ENCODE measurements around the gene IGF1.

IGF1 gene

GRCh38 chr12:102350070-102350469 is 130.3 kb downstream of the IGF1 start:
- Histone ChIP-seq H2AFZ (ENCODE audit: low read length) (no peak overlapping the region), H2BK5ac (ENCODE audit: low read length) (no peak overlapping the region), H4K91ac (ENCODE audit: low read depth, low read length, poor library complexity) (no peak overlapping the region), H3K4me3 (ENCODE audit: low read length in 2 of 2) (no peak overlapping the region), H3K23ac (ENCODE audit: low read depth, low read length, poor library complexity) (no peak overlapping the region), H3K4ac (ENCODE audit: low read length) (no peak overlapping the region), H2BK15ac (ENCODE audit: low read length) (no peak overlapping the region), H2BK120ac (ENCODE audit: low read depth, low read length) (no peak overlapping the region), H3K36me3 (replicated peaks in 1 of 2; ENCODE audit: control insufficient read depth in 2 of 2, insufficient read depth in 2 of 2, low read length in 2 of 2) (no peaks in the 10 kb centered on the region), H3K9ac (ENCODE audit: low read depth, low read length, poor library complexity) (no peak overlapping the region), H3K18ac (ENCODE audit: low read length) (no peak overlapping the region), H2AK5ac (ENCODE audit: low read depth, low read length) (no peak overlapping the region), H3K9me3 (replicated peaks in 1 of 2; ENCODE audit: control insufficient read depth in 2 of 2, insufficient read depth in 1 of 2, low read depth in 1 of 2, low read length in 2 of 2) (peaks cover 0 to 6% of the 10 kb centered on the region in 2 donors), H4K8ac (ENCODE audit: low read depth, low read length) (no peak overlapping the region), H3K27me3 (ENCODE audit: control insufficient read depth in 3 of 3, insufficient read depth in 3 of 3, low read depth in 1 of 3, low read length in 3 of 3) (no peaks in the 10 kb centered on the region), H2BK12ac (ENCODE audit: low read length) (no peak overlapping the region), H3K4me1 (ENCODE audit: control insufficient read depth in 2 of 2, insufficient read depth in 1 of 2, low read depth in 1 of 2, low read length in 2 of 2) (no peaks in the 10 kb centered on the region), H3K27ac (replicated peaks; ENCODE audit: low read length) (no peak overlapping the region), H3K79me1 (ENCODE audit: low read depth, low read length) (no peaks in the 10 kb centered on the region), H3K4me2 (ENCODE audit: insufficient read depth, low read length, poor library complexity, severe bottlenecking) (no peak overlapping the region), H3K14ac (ENCODE audit: low read length) (no peak overlapping the region)
- WGBS, 2 donors (ENCODE audit: extremely low coverage in 2 of 2, insufficient read length in 2 of 2, insufficient replicate concordance in 1 of 2): no CpG with 5 or more reads among the region's 1 CpG
- no peak for DNase-seq (ENCODE audit: low spot score)

GRCh38 chr12:102349079-102349478 is 131.3 kb downstream of the IGF1 start:
- H2BK120ac ChIP-seq (ENCODE audit: low read depth, low read length): no peak overlapping the region
- H3K4me3 ChIP-seq (ENCODE audit: low read length in 2 of 2): no peak overlapping the region
- H2BK12ac ChIP-seq (ENCODE audit: low read length): no peak overlapping the region
- H2BK5ac ChIP-seq (ENCODE audit: low read length): no peak overlapping the region
- no peak for DNase-seq (ENCODE audit: low spot score)
- H3K4me1 ChIP-seq (ENCODE audit: control insufficient read depth in 2 of 2, insufficient read depth in 1 of 2, low read depth in 1 of 2, low read length in 2 of 2): no peaks in the 10 kb centered on the region
- WGBS, 2 donors (ENCODE audit: extremely low coverage in 2 of 2, insufficient read length in 2 of 2, insufficient replicate concordance in 1 of 2): no CpG with 5 or more reads among the region's 2 CpGs
- H3K9ac ChIP-seq (ENCODE audit: low read depth, low read length, poor library complexity): no peak overlapping the region
- no peak overlapping the region for H3K4me2 ChIP-seq (ENCODE audit: insufficient read depth, low read length, poor library complexity, severe bottlenecking)
- no peak overlapping the region for H2AK5ac ChIP-seq (ENCODE audit: low read depth, low read length)
- H2AFZ ChIP-seq (ENCODE audit: low read length): no peak overlapping the region
- no peak overlapping the region for H3K27ac ChIP-seq (replicated peaks; ENCODE audit: low read length)
- H2BK15ac ChIP-seq (ENCODE audit: low read length): no peak overlapping the region
- H3K18ac ChIP-seq (ENCODE audit: low read length): no peak overlapping the region
- no peaks in the 10 kb centered on the region for H3K27me3 ChIP-seq (ENCODE audit: control insufficient read depth in 3 of 3, insufficient read depth in 3 of 3, low read depth in 1 of 3, low read length in 3 of 3)
- H3K79me1 ChIP-seq (ENCODE audit: low read depth, low read length): no peaks in the 10 kb centered on the region
- peaks cover 0 to 5% of the 10 kb centered on the region in 2 donors for H3K9me3 ChIP-seq (replicated peaks in 1 of 2; ENCODE audit: control insufficient read depth in 2 of 2, insufficient read depth in 1 of 2, low read depth in 1 of 2, low read length in 2 of 2)
- no peak overlapping the region for H4K8ac ChIP-seq (ENCODE audit: low read depth, low read length)
- no peak overlapping the region for H3K4ac ChIP-seq (ENCODE audit: low read length)
- no peaks in the 10 kb centered on the region for H3K36me3 ChIP-seq (replicated peaks in 1 of 2; ENCODE audit: control insufficient read depth in 2 of 2, insufficient read depth in 2 of 2, low read length in 2 of 2)
- H4K91ac ChIP-seq (ENCODE audit: low read depth, low read length, poor library complexity): no peak overlapping the region
- H3K14ac ChIP-seq (ENCODE audit: low read length): no peak overlapping the region
- no peak overlapping the region for H3K23ac ChIP-seq (ENCODE audit: low read depth, low read length, poor library complexity)

GRCh38 chr12:102347811-102348210 is 132.6 kb downstream of the IGF1 start:
- Histone ChIP-seq H3K36me3 (replicated peaks in 1 of 2; ENCODE audit: control insufficient read depth in 2 of 2, insufficient read depth in 2 of 2, low read length in 2 of 2) (no peaks in the 10 kb centered on the region), H2BK120ac (ENCODE audit: low read depth, low read length) (no peak overlapping the region), H3K4me3 (ENCODE audit: low read length in 2 of 2) (no peak overlapping the region), H4K8ac (ENCODE audit: low read depth, low read length) (no peak overlapping the region), H3K79me1 (ENCODE audit: low read depth, low read length) (no peaks in the 10 kb centered on the region), H2AFZ (ENCODE audit: low read length) (no peak overlapping the region), H3K27ac (replicated peaks; ENCODE audit: low read length) (no peak overlapping the region), H3K14ac (ENCODE audit: low read length) (no peak overlapping the region), H3K4me1 (ENCODE audit: control insufficient read depth in 2 of 2, insufficient read depth in 1 of 2, low read depth in 1 of 2, low read length in 2 of 2) (peaks cover 0 to 1% of the 10 kb centered on the region in 2 donors), H2AK5ac (ENCODE audit: low read depth, low read length) (no peak overlapping the region), H2BK12ac (ENCODE audit: low read length) (no peak overlapping the region), H3K27me3 (ENCODE audit: control insufficient read depth in 3 of 3, insufficient read depth in 3 of 3, low read depth in 1 of 3, low read length in 3 of 3) (no peaks in the 10 kb centered on the region), H3K4me2 (ENCODE audit: insufficient read depth, low read length, poor library complexity, severe bottlenecking) (no peak overlapping the region), H3K9ac (ENCODE audit: low read depth, low read length, poor library complexity) (no peak overlapping the region), H3K18ac (ENCODE audit: low read length) (no peak overlapping the region), H2BK5ac (ENCODE audit: low read length) (no peak overlapping the region), H2BK15ac (ENCODE audit: low read length) (no peak overlapping the region), H3K23ac (ENCODE audit: low read depth, low read length, poor library complexity) (no peak overlapping the region), H4K91ac (ENCODE audit: low read depth, low read length, poor library complexity) (no peak overlapping the region), H3K9me3 (replicated peaks in 1 of 2; ENCODE audit: control insufficient read depth in 2 of 2, insufficient read depth in 1 of 2, low read depth in 1 of 2, low read length in 2 of 2) (peaks cover 0 to 3% of the 10 kb centered on the region in 2 donors), H3K4ac (ENCODE audit: low read length) (no peak overlapping the region)
- no peak for DNase-seq (ENCODE audit: low spot score)
- WGBS, 2 donors (ENCODE audit: extremely low coverage in 2 of 2, insufficient read length in 2 of 2, insufficient replicate concordance in 1 of 2): no CpG with 5 or more reads among the region's 4 CpGs
